Measurements from ENCODE around the gene OR10H5.

OR10H5 gene

GRCh38 chr19:15850385-15850784 lies 62.9 kb downstream of the OR10H5 start:
- no peak for DNase-seq

Measured in NCI-H2171 (cell line).